Frontal cortex (tissue), 4 donors: ENCODE results near the gene PCSK4. TPM values are rescaled to one million over a fixed set of nuclear protein-coding genes. Genes with fewer than 3 reads are reported as not detected.

Source experiments
- DNase-seq, 2 donors: peaks; one replicate each; pipeline ENCODE4 v3.0.0; 2012; ENCODE audit warnings: low spot score in 2 of 2
- FAIRE-seq: peaks from 2 replicates; lab custom pipeline; 2012; peaks lifted over from hg19 to GRCh38; lab: Jason Lieb, UNC
- total RNA-seq: library from RNA; depleted of rRNA; stranded (reverse); fragments of >200 nt; gene quantifications from one replicate; pipeline ENCODE4 v1.2.3, GENCODE V29; 2014
- donor health status: control.
- donor health status: control.
- donor health status: control.

The PCSK4 gene
- total RNA-seq, 1 donor from 2014 or later = 3.7 TPM

DNA sequence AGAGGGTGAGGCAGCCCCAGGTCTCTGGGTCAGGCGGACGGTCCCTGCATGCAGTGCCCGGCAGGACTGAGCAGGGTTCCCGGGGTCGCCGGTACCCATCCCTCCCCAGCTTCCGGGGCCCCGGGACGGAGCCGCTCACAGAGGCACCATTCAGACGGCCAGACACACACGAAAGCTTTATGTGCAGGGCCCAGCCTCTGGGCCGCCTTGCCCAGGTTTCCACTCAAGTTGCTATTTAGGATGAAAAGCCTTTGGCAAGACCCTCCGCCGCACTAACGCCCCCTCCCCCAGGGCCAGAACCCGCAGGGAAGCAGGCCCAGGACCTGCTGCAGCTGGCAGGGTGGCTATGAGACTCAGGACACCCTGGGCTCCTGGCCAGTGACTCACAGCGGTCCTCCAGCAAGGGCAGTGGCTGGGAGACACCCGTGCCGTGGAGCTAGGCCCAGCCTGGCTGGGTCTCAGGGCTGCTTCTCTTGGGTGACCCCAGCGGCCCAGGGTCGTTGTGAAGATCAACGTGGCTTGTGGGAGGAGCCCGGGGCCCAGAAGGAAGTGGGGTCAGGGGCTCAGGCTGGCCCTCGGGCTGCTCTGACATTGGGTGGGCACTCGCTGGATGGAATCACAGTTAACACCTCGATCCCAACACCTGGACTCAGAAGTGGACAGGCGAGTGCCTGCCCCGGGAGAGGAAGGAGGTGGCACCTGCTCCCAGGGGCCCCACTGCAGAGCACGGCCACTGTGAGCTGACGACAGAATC, 16.0 kb downstream of the PCSK4 start:
- FAIRE-seq (no peak), DNase-seq (peak; percentile 68 to 73)

DNA sequence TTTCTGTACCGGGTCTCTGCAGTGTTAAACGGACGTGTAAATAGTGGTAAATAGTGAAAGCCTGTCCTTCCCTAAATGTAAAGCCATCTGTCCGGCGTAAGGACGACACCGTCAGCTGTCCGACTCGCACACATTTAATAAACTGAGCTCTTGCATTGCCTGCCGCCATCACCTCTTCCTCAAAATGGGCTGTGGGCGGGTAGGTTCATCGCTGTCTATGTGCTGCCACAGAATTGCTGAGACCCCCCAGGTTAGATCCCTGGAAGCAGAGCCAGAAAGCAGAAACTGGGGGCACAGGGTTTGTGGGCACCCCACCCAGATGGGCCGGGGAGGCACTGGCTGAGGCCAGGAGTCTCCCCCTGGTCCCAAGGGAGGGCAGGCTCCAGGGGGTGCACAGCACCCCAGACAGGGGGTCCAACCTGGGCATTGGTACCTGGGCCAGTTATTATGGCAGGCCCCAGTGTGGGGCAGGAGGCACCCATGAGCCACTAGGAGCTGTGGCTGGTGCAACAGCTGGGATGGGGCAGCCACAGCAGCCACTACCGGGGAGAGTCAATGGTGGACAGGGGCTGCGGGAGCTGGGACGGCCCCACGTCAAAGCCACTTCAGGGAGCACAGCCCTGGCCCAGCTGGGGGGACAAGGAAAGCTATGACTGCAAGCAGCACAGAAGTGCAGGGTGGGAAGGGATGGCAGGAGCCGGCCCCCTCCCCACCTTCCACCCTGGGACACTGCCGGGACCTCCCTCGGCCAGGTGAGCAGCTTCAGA, 16.9 kb downstream of the PCSK4 start:
- peak in 1 of 2 donors; percentile 41 for DNase-seq
- no peak for FAIRE-seq

DNA sequence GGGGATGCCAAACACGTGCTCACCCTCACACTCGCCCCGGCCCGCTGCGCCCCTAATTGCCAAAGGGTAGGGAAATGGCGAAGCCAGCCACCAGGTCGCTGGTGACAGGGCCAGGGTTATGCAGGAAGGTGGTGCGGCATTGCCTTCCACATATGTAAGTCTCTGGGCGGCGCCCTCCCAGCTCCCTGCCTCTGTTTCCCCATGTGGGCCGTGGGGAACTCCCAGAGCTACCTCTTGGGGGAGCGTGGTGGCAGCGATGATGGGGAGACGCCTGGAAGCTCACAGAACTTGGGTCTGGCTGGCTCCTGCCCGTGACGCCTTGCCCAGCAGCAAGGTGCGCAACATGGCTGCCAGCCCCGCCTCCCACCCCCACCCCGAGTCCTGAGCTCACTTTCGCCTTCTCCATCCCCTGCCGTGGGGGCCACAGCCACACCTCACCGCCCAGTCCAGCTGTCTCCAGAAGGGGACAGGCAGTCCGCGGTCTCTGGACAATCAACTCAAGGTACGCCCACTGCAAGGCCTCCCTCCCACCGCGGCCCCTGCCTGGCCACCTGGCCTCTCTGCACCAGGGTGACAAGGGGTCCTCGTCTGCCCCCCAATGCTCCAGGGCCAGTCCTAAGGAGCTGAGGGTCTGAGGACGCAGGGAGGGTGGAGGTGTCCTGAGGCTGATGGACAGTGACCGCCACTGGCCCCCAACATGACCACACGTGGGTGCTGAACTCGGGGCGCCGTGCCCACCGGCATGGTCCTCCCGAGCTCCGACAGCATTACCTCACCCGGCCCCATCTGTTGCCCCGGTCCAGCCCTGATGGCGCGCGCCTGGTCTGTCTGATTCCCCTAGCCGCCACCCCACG, 17.7 kb downstream of the PCSK4 start:
- DNase-seq (peak in 1 of 2 donors; percentile 44), FAIRE-seq (no peak)

DNA sequence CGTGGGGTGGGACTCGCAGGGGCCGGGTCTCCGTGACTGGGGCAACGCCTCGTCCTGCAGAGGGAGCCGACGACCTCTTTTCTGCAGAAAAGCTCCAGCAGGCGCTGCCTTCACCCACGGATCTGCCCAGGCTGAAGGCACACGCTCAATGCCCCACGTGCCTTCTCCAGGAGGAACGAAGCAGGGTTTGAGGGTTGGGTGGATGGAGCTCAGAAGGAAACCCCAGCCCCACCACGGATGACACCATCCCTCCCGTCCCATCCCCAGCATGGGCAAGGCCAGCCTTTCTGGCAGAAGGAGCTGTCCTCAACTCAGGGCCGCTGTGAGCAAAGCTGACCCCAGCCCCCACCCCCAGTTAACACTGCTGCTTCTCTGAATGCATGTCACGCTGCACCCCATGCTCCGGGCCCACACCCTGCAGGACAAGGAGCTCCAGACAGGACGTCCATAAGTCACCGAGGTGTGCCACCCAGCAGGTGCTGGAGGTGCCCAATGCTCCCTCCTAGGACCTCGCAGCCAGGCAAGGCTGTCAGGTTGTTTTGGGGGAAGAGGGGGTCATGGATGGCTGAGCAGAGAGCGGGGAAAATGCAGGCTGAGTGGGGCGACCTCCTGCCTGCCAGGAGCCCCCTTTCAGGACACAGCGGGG, 18.5 kb downstream of the PCSK4 start:
- peak in 1 of 2 donors; percentile 70 for DNase-seq
- no peak for FAIRE-seq

DNA sequence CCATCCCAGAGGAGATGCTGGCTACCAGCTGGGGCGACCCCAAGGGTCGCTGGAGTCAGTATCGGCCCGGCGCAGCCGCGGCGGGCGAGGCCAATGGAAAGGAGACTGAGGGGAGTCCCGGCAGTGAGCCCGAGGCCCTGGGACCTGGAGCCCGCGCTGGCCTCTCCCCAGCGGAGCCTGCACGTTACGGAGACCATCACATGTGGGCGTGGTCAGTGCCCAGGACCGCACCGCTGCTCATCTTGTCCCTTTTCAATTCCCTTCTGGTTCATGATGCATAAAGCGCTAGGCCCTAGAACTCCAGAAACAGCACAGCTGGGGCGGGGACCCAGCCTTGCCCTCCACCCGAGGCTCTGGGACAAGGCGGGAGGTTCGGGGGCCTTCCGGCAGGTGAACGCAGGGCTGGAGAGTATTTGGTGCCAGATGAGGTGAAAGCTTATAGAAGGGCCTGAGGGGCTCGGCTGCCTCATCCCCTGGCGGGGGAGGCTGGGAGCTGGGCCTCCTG, 19.1 kb downstream of the PCSK4 start:
- FAIRE-seq (no peak), DNase-seq (no peak)

DNA sequence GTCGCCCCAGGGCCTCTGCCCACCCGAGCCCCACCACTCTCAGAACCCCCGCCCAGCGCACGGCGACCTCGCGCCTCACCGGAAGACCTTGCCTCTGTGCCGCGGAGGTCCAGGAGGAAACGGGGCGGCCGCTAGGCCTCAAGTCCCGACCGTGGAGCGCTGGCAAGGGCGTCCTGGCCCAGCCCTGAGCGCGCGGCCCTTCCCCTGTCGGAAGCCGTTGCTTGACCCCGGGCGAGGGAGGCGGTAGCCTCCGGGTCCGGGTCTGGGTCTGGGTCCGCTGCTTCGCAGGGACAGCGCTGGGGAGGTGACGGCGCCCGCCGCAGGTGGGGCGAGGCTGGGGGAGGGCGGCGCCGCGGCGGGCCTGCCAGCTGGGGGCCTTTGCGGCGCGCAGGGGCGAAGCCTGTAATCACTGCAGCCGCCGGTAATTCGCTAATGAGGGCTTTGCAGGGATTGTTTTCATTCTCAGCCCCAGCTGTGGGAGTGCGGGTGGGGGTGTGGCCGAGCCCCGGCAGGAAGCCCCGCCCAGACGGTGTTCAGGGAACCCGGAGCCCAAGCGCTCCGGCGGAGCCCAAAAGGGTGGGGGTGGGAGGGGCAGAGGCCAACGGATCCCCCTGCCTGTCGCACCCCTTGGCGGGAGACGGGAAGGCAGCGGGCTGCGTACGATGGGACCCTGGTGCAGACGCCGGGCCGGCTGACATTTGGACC, 19.7 kb downstream of the PCSK4 start:
- DNase-seq (peak in 1 of 2 donors; percentile 74), FAIRE-seq (no peak)

DNA sequence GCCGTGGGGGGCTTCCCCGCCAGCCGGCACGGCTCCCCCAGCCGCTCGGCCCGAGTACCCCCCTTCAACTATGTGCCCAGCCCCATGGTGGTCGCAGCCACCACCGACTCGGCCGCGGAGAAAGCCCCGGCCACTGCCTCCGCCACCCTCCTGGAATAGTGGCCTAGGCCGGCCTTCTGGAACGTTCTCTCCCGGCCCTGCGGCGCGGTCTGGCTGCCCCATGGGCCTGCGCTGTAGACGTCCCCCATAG, 20.2 kb downstream of the PCSK4 start:
- FAIRE-seq (no peak), DNase-seq (no peak)

DNA sequence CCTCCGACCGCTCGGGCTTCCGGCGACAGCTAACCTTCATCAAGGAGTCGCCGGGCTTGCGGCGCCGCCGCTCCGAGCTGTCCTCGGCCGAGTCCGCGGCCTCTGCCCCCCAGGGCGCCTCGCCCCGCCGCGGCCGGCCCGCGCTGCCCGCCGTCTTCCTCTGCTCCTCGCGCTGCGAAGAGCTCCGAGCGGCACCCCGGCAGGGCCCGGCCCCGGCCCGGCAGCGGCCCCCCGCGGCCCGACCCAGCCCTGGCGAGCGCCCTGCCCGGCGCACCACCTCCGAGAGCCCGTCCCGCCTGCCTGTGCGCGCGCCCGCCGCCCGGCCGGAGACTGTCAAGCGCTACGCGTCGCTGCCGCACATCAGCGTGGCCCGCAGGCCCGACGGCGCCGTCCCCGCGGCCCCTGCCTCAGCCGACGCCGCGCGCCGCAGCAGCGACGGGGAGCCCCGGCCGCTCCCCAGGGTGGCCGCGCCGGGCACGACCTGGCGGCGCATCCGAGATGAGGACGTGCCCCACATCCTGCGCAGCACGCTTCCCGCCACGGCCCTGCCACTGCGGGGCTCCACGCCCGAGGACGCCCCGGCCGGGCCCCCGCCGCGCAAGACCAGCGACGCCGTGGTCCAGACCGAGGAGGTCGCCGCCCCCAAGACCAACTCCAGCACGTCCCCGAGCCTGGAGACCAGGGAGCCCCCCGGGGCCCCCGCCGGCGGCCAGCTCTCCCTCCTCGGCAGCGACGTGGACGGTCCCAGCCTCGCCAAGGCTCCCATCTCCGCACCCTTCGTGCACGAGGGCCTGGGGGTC, 20.7 kb downstream of the PCSK4 start:
- DNase-seq (no peak), FAIRE-seq (no peak)

DNA sequence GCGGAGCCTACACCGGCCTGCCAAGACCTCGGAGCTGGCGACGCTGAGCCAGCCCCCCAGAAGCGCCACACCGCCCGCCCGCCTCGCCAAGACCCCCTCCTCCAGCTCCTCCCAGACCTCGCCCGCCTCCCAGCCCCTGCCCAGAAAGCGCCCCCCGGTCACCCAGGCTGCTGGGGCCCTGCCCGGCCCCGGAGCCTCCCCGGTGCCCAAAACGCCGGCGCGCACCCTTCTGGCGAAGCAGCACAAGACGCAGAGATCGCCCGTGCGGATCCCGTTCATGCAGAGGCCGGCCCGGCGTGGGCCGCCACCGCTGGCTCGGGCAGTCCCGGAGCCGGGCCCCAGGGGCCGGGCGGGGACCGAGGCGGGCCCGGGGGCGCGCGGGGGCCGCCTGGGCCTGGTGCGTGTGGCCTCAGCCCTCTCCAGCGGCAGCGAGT, 21.3 kb downstream of the PCSK4 start:
- DNase-seq (no peak), FAIRE-seq (no peak)

DNA sequence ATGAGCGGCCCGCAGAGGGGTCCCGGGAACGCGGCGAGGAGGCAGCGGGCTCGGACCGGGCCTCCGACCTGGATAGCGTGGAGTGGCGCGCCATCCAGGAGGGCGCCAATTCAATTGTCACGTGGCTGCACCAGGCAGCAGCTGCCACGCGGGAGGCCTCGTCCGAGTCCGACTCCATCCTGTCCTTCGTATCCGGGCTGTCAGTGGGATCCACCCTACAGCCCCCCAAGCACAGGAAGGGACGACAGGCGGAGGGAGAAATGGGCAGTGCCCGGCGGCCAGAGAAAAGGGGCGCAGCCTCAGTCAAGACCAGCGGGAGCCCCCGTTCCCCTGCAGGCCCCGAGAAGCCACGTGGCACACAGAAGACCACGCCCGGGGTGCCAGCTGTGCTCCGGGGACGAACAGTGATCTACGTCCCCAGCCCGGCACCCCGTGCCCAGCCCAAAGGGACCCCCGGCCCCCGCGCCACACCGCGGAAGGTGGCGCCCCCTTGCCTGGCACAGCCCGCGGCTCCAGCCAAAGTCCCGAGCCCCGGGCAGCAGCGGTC, 21.8 kb downstream of the PCSK4 start:
- FAIRE-seq (no peak), DNase-seq (no peak)

DNA sequence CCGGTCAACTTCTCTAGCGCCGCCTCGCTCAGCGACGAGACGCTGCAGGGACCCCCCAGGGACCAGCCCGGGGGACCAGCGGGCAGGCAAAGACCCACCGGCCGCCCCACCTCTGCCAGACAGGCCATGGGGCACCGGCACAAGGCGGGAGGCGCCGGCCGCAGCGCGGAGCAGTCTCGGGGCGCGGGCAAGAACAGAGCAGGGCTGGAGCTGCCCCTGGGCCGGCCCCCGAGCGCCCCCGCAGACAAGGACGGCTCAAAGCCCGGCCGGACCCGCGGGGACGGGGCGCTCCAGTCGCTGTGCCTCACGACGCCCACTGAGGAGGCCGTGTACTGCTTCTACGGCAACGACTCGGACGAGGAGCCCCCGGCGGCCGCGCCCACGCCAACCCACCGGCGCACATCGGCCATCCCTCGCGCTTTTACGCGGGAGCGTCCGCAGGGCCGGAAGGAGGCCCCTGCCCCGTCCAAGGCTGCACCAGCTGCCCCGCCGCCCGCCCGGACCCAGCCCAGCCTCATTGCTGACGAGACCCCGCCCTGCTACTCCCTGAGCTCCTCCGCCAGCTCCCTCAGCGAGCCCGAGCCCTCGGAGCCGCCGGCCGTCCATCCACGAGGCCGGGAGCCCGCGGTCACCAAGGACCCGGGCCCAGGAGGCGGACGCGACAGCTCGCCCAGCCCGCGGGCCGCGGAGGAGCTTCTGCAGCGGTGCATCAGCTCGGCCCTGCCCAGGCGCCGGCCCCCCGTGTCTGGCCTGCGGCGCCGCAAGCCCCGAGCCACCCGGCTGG, 22.5 kb downstream of the PCSK4 start:
- no peak for DNase-seq
- no peak for FAIRE-seq

DNA sequence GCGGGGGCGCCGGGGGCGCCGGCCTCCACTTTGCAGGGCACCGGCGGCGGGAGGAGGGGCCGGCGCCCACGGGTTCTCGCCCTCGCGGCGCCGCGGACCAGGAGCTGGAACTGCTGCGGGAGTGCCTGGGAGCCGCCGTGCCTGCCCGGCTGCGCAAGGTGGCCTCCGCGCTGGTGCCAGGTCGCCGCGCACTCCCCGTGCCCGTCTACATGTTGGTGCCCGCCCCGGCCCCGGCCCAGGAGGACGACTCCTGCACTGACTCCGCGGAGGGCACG, 23.0 kb downstream of the PCSK4 start:
- DNase-seq = no peak
- FAIRE-seq = no peak

DNA sequence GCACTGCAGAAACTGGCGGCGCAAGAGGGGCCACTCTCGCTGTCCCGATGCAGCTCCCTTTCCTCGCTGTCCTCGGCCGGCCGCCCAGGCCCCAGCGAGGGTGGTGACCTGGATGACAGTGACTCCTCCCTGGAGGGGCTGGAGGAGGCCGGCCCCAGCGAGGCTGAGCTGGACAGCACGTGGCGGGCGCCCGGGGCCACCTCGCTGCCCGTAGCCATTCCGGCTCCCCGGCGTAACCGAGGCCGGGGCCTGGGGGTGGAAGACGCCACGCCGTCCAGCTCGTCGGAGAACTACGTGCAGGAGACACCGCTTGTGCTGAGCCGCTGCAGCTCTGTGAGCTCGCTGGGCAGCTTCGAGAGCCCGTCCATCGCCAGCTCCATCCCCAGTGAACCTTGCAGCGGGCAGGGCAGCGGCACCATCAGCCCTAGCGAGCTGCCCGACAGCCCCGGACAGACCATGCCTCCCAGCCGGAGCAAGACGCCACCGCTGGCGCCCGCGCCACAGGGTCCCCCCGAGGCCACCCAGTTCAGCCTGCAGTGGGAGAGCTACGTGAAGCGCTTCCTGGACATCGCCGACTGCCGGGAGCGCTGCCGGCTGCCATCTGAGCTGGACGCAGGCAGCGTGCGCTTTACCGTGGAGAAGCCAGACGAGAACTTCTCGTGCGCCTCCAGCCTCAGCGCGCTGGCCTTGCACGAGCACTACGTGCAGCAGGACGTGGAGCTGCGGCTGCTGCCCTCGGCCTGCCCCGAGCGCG, 23.5 kb downstream of the PCSK4 start:
- no peak for FAIRE-seq

DNA sequence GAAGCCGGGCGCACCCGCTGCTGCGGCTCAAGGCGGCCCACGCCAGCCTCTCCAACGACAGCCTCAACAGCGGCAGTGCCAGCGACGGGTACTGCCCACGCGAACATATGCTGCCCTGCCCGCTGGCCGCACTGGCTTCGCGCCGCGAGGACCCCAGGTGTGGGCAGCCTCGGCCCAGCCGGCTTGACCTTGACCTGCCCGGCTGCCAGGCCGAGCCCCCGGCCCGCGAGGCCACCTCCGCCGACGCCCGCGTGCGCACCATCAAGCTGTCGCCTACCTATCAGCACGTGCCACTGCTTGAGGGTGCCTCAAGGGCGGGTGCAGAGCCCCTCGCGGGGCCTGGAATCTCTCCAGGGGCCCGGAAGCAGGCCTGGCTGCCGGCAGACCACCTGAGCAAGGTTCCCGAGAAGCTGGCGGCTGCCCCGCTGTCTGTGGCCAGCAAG, 24.1 kb downstream of the PCSK4 start:
- FAIRE-seq = no peak

More for the DNA sequence above, 23.5 kb downstream of the PCSK4 start:
- no peak for DNase-seq

DNA sequence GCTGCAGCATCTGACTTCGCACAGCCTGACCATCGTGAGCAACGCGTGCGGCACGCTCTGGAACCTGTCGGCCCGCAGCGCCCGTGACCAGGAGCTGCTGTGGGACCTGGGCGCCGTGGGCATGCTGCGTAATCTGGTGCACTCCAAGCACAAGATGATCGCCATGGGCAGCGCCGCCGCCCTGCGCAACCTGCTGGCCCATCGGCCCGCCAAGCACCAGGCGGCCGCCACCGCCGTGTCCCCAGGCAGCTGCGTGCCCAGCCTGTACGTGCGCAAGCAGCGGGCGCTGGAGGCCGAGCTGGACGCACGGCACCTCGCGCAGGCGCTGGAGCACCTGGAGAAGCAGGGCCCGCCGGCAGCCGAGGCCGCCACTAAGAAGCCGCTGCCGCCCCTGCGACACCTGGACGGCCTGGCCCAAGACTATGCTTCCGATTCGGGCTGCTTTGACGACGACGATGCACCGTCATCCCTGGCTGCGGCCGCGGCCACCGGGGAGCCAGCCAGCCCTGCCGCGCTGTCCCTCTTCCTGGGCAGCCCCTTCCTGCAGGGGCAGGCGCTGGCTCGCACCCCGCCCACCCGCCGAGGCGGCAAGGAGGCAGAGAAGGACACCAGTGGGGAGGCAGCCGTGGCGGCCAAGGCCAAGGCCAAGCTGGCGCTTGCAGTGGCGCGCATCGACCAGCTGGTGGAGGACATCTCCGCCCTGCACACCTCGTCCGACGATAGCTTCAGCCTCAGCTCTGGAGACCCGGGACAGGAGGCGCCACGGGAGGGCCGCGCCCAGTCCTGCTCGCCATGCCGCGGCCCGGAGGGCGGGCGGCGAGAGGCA, 24.7 kb downstream of the PCSK4 start:
- no peak for FAIRE-seq
- peak in 1 of 2 donors; percentile 58 for DNase-seq

More for the DNA sequence above, 24.1 kb downstream of the PCSK4 start:
- no peak for DNase-seq

DNA sequence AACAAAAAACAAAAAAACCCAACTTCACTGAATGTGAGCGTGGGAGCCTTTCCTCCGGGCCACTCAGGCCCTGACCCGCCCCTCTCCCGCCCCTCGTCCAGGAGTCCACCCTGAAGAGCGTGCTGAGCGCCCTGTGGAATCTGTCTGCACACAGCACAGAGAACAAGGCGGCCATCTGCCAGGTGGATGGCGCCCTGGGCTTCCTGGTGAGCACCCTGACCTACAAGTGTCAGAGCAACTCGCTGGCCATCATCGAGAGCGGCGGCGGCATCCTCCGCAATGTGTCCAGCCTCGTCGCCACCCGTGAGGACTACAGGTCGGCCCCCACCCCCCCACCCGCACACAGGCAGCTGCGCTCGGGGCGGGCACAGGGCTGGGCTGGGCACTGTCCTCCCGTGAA, 28.3 kb downstream of the PCSK4 start:
- no peak for DNase-seq
- FAIRE-seq = no peak
